DMS53 treated with DMSO at 0.1 percent for 48 hours (cell line): ENCODE measurements around the gene TAL1.
A peak's percentile ranks its signal among the peaks of the same experiment; 100 is the strongest.

Experiments
- DNase-seq: peaks from one replicate; lab custom pipeline; 2025; ENCODE audit not compliant: unreplicated experiment; lab: John Stamatoyannopoulos, UW

The TAL1 gene

GRCh38 chr1:47178020-47178419 lies 54.0 kb downstream of the TAL1 start:
- DNase-seq: no peak

- peak; percentile 80 for DNase-seq
Observed at GRCh38 chr1:47175227-47175934, 56.6 kb downstream of the TAL1 start.

- DNase-seq: no peak
Observed at GRCh38 chr1:47174656-47175020, 57.4 kb downstream of the TAL1 start.

GRCh38 chr1:47172782-47173181 lies 59.2 kb downstream of the TAL1 start:
- DNase-seq: no peak
